Prostate gland (tissue), 2 donors: ENCODE measurements around the gene ENHO.

Experiments
- POLR2A ChIP-seq: fragments of 450-650 bp; IDR thresholded peaks from one replicate; pipeline ENCODE4 v1.6.1; 2016; ENCODE audit warnings: antibody characterized with exemption, mild to moderate bottlenecking
- POLR2AphosphoS5 ChIP-seq: sonication (generic); formaldehyde crosslinking; IDR thresholded peaks from one replicate; pipeline ENCODE4 v1.6.1; 2017; ENCODE audit warnings: antibody characterized with exemption
- TF ChIP-seq, protein P1 (sequence below), 4 experiments: fragments of 200-600 bp in 2 of 4; fragments of 450-650 bp in 2 of 4; sonication (generic) in 2 of 4; IDR thresholded peaks; 1 replicate in 3 of 4; 2 replicates in 1 of 4; pipeline ENCODE4 v1.5.1; 2016 to 2019; ENCODE audit warnings: antibody characterized with exemption in 4 of 4, mild to moderate bottlenecking in 2 of 4, moderate library complexity in 2 of 4

DNA sequence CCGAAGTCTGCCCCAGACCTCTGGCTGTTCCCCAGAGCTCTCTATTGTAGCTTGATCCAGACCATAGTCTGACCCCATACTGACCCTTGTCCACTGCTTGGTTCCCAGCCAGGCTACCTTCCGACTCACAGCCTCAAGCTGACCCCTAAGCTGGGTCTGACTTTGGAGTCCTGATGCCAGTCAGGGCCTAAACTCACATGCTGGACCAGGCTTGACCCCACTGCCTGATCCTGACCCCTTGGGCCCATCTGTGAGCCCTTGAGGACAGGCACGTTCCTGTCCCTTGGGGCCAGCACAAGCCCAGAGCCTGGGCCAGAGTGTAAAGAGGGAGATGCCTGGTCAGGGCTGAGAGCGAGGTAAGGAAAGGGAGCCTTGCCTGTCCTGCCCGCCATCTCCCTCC, 32.7 kb upstream of the ENHO start:
- TF ChIP-seq, protein P1, sequence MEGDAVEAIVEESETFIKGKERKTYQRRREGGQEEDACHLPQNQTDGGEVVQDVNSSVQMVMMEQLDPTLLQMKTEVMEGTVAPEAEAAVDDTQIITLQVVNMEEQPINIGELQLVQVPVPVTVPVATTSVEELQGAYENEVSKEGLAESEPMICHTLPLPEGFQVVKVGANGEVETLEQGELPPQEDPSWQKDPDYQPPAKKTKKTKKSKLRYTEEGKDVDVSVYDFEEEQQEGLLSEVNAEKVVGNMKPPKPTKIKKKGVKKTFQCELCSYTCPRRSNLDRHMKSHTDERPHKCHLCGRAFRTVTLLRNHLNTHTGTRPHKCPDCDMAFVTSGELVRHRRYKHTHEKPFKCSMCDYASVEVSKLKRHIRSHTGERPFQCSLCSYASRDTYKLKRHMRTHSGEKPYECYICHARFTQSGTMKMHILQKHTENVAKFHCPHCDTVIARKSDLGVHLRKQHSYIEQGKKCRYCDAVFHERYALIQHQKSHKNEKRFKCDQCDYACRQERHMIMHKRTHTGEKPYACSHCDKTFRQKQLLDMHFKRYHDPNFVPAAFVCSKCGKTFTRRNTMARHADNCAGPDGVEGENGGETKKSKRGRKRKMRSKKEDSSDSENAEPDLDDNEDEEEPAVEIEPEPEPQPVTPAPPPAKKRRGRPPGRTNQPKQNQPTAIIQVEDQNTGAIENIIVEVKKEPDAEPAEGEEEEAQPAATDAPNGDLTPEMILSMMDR (IDR thresholded peaks at IDR 0.05), result no peak
- TF ChIP-seq POLR2A, result no peak
- no peak for TF ChIP-seq POLR2AphosphoS5
